MG63 (cell line): ENCODE measurements around the gene CRYGS. TPM values are rescaled to one million over a fixed set of nuclear protein-coding genes. Genes with fewer than 3 reads are reported as not detected.

Source experiments
- DNase-seq: peaks from one replicate; pipeline ENCODE4 v3.0.0-alpha.2; 2020
- H3K27me3 ChIP-seq: fragments of 250-450 bp; sonication (Bioruptor Pico); 2 replicates; pipeline ENCODE4 v1.5.1; 2020; ENCODE audit warnings: mild to moderate bottlenecking, moderate library complexity
- H3K36me3 ChIP-seq: fragments of 250-450 bp; sonication (Bioruptor Pico); 2 replicates; pipeline ENCODE4 v1.5.1; 2020; ENCODE audit warnings: mild to moderate bottlenecking, moderate library complexity
- H3K4me3 ChIP-seq: fragments of 250-450 bp; sonication (Bioruptor Pico); 2 replicates; pipeline ENCODE4 v1.5.1; 2020; ENCODE audit warnings: mild to moderate bottlenecking, moderate library complexity
- H3K9me3 ChIP-seq: fragments of 250-450 bp; sonication (Bioruptor Pico); 2 replicates; pipeline ENCODE4 v1.5.1; 2020; ENCODE audit warnings: mild to moderate bottlenecking, moderate library complexity
- total RNA-seq: library from RNA; depleted of rRNA; stranded (reverse); fragments of >200 nt; shearing (Covaris generic); gene quantifications from 2 replicates; pipeline ENCODE4 v1.2.3, GENCODE V29; 2014; ENCODE audit warnings: low replicate concordance; rRNA removed

CRYGS gene
- total RNA-seq, 1 experiment from 2014 or later: 0.66 TPM

DNA sequence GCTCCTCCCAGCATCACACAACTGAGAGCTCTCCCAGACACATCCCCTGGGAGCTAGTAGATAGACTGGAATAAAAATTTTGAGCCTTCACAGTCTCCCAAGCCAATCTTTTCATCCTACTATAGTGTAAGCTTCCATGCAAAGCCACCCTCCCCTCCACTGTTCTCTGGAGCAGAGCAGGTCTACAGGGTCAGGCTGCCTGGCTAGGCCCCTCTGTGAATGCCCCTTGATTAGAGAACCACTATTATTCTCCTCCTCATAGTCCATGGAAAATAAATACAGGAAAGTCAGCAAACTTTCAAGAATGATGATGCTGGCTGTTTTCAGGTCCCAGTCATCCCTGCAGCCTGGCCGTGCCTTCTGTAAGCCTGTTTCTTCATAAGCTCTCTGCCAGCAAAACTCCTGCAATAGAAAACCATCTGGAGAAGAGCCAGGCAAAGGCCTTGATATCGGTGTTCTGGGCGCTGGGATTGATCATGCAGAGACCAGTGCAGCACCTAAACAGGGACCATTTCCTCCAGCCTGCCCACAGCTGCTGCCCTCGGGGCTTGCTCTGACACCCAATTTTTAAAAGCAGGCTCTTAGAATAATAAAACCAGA, 51.7 kb downstream of the CRYGS start:
- no peak for DNase-seq
- no peaks in the 10 kb centered on the region for H3K9me3 ChIP-seq
- no peaks in the 10 kb centered on the region for H3K36me3 ChIP-seq
- H3K4me3 ChIP-seq: no peak overlapping the region
- peaks cover 6% of the 10 kb centered on the region; the same call in 1 of the 2 replicates for H3K27me3 ChIP-seq

DNA sequence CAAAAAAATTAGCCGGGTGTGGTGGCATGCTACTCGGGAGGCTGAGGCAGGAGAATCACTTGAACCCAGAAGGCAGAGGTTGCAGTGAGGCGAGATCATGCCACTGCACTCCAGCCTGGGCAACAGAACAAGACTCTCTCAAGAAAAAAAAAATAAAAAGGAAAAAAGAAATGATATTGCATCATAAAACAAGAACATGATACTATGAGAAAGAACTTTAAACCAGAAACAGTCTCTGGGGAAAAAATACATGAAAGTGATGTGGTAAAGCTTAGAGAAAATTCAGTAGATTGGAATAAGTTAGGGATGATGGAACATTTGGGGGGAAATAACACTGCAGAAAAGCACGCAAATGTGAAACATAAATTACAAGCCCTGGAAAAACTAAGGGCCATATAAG, 54.7 kb downstream of the CRYGS start:
- no peak overlapping the region for H3K4me3 ChIP-seq
- DNase-seq: no peak
- H3K36me3 ChIP-seq: no peaks in the 10 kb centered on the region
- no peaks in the 10 kb centered on the region for H3K9me3 ChIP-seq
- peaks cover 6% of the 10 kb centered on the region; the same call in 1 of the 2 replicates for H3K27me3 ChIP-seq

Other genes with a start within 250 kb of the CRYGS start
- 0.12 and 2.6 TPM in 2 replicates for gene DGKG, start 182.1 kb downstream of the CRYGS start, total RNA-seq
- 21.5 and 24.1 TPM in 2 replicates for gene TBCCD1, start 23.0 kb upstream of the CRYGS start, total RNA-seq
- gene DNAJB11, start 26.3 kb upstream of the CRYGS start, total RNA-seq: 63.1 and 86.8 TPM in 2 replicates
- gene AHSG, start 68.7 kb upstream of the CRYGS start, total RNA-seq: not detected in 2 replicates
- not detected in 2 replicates for gene FETUB, start 96.0 kb upstream of the CRYGS start, total RNA-seq
- not detected in 2 replicates for gene HRG, start 121.6 kb upstream of the CRYGS start, total RNA-seq
- gene KNG1, start 173.0 kb upstream of the CRYGS start, total RNA-seq: not detected in 2 replicates
- 340 and 530 TPM in 2 replicates for gene EIF4A2, start 239.2 kb upstream of the CRYGS start, total RNA-seq